Measurements from ENCODE around the gene SYNRG. TPM values are rescaled to one million over a fixed set of nuclear protein-coding genes. Genes with fewer than 3 reads are reported as not detected.

The SYNRG gene
- total and polyA plus RNA-seq, 9 donors, result 10.9 to 40.0 (median 31.1) TPM

- WGBS, 3 donors, result 32 to 52% (median 44%) methylated on average over 2 of the region's 2 CpGs
- H3K27me3 ChIP-seq, result no peaks in the 10 kb centered on the region
- TF ChIP-seq POLR2A (IDR thresholded peaks at IDR 0.05) (no peak), EP300 (IDR thresholded peaks at IDR 0.05) (no peak)
- TF ChIP-seq, protein P1, sequence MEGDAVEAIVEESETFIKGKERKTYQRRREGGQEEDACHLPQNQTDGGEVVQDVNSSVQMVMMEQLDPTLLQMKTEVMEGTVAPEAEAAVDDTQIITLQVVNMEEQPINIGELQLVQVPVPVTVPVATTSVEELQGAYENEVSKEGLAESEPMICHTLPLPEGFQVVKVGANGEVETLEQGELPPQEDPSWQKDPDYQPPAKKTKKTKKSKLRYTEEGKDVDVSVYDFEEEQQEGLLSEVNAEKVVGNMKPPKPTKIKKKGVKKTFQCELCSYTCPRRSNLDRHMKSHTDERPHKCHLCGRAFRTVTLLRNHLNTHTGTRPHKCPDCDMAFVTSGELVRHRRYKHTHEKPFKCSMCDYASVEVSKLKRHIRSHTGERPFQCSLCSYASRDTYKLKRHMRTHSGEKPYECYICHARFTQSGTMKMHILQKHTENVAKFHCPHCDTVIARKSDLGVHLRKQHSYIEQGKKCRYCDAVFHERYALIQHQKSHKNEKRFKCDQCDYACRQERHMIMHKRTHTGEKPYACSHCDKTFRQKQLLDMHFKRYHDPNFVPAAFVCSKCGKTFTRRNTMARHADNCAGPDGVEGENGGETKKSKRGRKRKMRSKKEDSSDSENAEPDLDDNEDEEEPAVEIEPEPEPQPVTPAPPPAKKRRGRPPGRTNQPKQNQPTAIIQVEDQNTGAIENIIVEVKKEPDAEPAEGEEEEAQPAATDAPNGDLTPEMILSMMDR (IDR thresholded peaks at IDR 0.05), result no peak
- H3K4me3 ChIP-seq, result no peak overlapping the region
- H3K27ac ChIP-seq, result no peak overlapping the region
- peaks cover 3% of the 10 kb centered on the region for H3K4me1 ChIP-seq (ENCODE audit: insufficient read depth)
- no peaks in the 10 kb centered on the region for H3K9me3 ChIP-seq
- intact Hi-C loops (cut with DNase I), result no loop called here
- DNase-seq, result no peak
- H3K36me3 ChIP-seq, result no peaks in the 10 kb centered on the region
These were observed 63.7 kb downstream of the SYNRG start for GRCh38 chr17:37545486-37545885.

- no peaks in the 10 kb centered on the region for H3K36me3 ChIP-seq
- no peak for DNase-seq
- WGBS, 3 donors, result 77 to 98% (median 89%) methylated on average over 2 of the region's 2 CpGs
- no peak overlapping the region for H3K27ac ChIP-seq
- H3K9me3 ChIP-seq, result no peaks in the 10 kb centered on the region
- peaks cover 3% of the 10 kb centered on the region for H3K4me1 ChIP-seq (ENCODE audit: insufficient read depth)
- no peak overlapping the region for H3K4me3 ChIP-seq
- no peaks in the 10 kb centered on the region for H3K27me3 ChIP-seq
- TF ChIP-seq, protein P1 (IDR thresholded peaks at IDR 0.05), result no peak
- TF ChIP-seq POLR2A (IDR thresholded peaks at IDR 0.05) (no peak), EP300 (IDR thresholded peaks at IDR 0.05) (no peak)
- intact Hi-C loops (cut with DNase I), result no loop called here
These were observed 65.6 kb downstream of the SYNRG start for GRCh38 chr17:37543637-37544052.

- Histone ChIP-seq H3K27me3 (no peaks in the 10 kb centered on the region), H3K4me3 (no peak overlapping the region), H3K27ac (no peak overlapping the region), H3K36me3 (no peaks in the 10 kb centered on the region), H3K9me3 (no peaks in the 10 kb centered on the region), H3K4me1 (ENCODE audit: insufficient read depth) (peaks cover 1% of the 10 kb centered on the region)
- WGBS, 3 donors, result 86 to 88% (median 86%) methylated on average over 9 of the region's 9 CpGs
- DNase-seq, result no peak
- intact Hi-C loops (cut with DNase I), result no loop called here
- TF ChIP-seq, protein P1 (IDR thresholded peaks at IDR 0.05), result no peak
- TF ChIP-seq POLR2A (IDR thresholded peaks at IDR 0.05), result no peak
- no peak for TF ChIP-seq EP300 (IDR thresholded peaks at IDR 0.05)
These were observed 67.1 kb downstream of the SYNRG start for GRCh38 chr17:37541880-37542660.

DNA sequence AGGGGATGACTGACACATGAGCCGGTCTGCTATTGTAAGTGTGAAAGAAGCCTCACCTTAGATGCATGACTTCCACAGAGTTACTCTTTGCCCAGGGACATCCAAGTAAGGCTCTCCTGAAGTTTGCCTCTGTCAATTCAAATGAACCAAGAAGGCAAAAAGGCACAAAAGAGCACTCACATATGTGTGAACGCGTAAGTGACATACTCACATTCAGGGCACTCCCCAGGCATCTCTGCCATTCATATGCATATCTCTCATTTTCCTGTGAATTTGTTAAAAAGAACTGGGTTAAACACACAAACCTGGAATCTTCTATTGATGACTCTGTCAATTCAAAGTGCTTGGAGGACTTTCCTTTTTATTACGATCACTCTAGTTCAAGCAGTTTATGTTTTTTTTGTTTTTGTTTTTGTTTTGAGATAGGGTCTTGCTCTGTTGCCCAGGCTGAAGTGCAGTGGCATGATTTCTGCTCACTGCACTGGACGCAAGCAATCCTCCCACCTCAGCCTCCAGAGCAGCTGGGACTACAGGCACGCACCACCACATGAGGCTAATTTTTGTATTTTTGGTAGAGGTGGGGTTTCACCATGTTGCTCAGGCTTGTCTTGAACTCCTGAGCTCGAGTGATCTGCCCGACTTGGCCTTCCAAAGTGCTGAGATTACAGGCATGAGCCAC, 70.1 kb downstream of the SYNRG start:
- no peaks in the 10 kb centered on the region for H3K4me1 ChIP-seq (ENCODE audit: insufficient read depth)
- TF ChIP-seq POLR2A (IDR thresholded peaks at IDR 0.05) (no peak), EP300 (IDR thresholded peaks at IDR 0.05) (no peak)
- TF ChIP-seq, protein P1 (IDR thresholded peaks at IDR 0.05), result no peak
- no peaks in the 10 kb centered on the region for H3K9me3 ChIP-seq
- H3K4me3 ChIP-seq, result no peak overlapping the region
- intact Hi-C loops (cut with DNase I), result no loop called here
- H3K36me3 ChIP-seq, result no peaks in the 10 kb centered on the region
- H3K27me3 ChIP-seq, result no peaks in the 10 kb centered on the region
- DNase-seq, result no peak
- H3K27ac ChIP-seq, result no peak overlapping the region
- WGBS, 3 donors, result 92 to 94% (median 94%) methylated on average over 8 of the region's 8 CpGs
